Testis (tissue), 3 donors: ENCODE measurements around the gene MLN. TPM values are rescaled to one million over a fixed set of nuclear protein-coding genes. Genes with fewer than 3 reads are reported as not detected.

Source experiments
- DNase-seq: peaks from one replicate; pipeline ENCODE4 v3.0.0-alpha.2; 2019
- H3K27ac ChIP-seq, 2 donors: fragments of 200-600 bp; sonication (generic); one replicate each; pipeline ENCODE4 v1.5.1; 2019
- H3K27me3 ChIP-seq: fragments of 200-600 bp; sonication (generic); one replicate; pipeline ENCODE4 v1.5.1; 2019
- H3K36me3 ChIP-seq: fragments of 200-600 bp; sonication (generic); one replicate; pipeline ENCODE4 v1.5.1; 2017; ENCODE audit warnings: low read depth; ENCODE audit errors: missing control alignments
- H3K4me1 ChIP-seq: fragments of 200-600 bp; sonication (generic); one replicate; pipeline ENCODE4 v1.5.1; 2019
- H3K4me3 ChIP-seq, 2 donors: fragments of 200-600 bp; sonication (generic); one replicate each; pipeline ENCODE4 v1.5.1; 2017 to 2019
- H3K9me3 ChIP-seq: fragments of 200-600 bp; sonication (generic); one replicate; pipeline ENCODE4 v1.5.1; 2017
- CTCF ChIP-seq, 3 experiments: fragments of 450-650 bp in 2 of 3; fragments of 200-600 bp in 1 of 3; sonication (generic) in 1 of 3; IDR thresholded peaks; one replicate each; pipeline ENCODE4 v1.5.1; 2016 to 2019; ENCODE audit warnings: antibody characterized with exemption in 3 of 3, mild to moderate bottlenecking in 2 of 3, moderate library complexity in 1 of 3
- POLR2A ChIP-seq: fragments of 450-650 bp; IDR thresholded peaks from one replicate; pipeline ENCODE4 v1.6.1; 2017; ENCODE audit warnings: antibody characterized with exemption, mild to moderate bottlenecking, moderate library complexity
- WGBS, 2 donors: methylation state at CpG; one replicate each; pipeline ENCODE4 v1.1.5; 2018; 5-methylcytosine and 5-hydroxymethylcytosine counted together
- intact Hi-C: fragments of 100-400 bp; cut with DNase I; formaldehyde crosslinking; loops from one replicate; pipeline ENCODE4 v1.15.1; 2023; ENCODE audit warnings: low total_unique reads
- polyA plus RNA-seq: library from polyadenylated mRNA; stranded (reverse); fragments of 350-450 nt; fragmentation: Illumina TruSeq; extraction: RNeasy Lipid Tissue Mini Kit (QIAGEN cat#74804); gene quantifications from one replicate; pipeline ENCODE4 v1.2.3, GENCODE V29; 2014; ENCODE audit warnings: low read depth, low replicate concordance; ENCODE audit not compliant: insufficient read depth
- total RNA-seq, 2 donors: library from RNA; depleted of rRNA; stranded (reverse); fragments of >200 nt; gene quantifications; one replicate each; pipeline ENCODE4 v1.2.3, GENCODE V29; 2016

MLN gene
- total and polyA plus RNA-seq, 3 donors from 2014 or later = not detected

DNA sequence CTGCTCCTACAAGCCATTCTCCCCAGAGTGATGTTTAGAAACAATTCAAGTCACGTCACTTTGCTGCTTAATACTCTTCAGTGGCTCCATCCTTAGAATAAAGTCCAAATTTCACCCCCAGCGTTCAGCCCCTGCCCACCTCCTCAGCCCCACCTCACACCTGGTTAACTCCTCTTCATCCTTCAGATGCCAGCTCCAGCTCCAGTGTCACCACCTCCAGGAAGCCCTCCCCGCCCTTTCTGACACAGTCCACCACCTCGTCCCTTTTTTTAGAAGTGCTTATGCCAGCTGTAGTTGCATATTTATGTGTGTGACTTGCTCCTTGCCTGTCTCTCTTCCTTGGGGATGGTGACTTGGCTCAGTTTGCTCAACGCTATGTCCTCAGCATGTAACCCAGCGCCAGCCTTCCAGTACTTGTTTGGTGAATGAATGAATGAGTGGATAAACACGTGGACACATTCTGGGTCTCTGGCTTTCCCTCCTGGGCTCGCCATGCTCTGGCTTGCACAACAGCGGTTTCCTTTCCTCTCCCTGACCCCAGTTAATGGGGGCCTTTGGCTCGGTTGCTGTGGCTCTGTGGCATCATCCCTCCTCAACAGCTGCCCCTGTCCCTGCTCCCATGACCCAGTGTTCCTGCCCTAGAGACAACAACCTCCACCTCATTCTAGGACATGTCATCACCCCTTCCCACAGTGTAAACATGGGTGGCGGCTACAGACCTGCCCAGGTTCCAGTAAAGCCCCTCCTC is 53.4 kb downstream of the MLN start:
- no peak for DNase-seq
- WGBS, 2 donors = 56 to 69% methylated on average over 11 of the region's 11 CpGs
- TF ChIP-seq CTCF (IDR thresholded peaks at IDR 0.05) = no peak
- TF ChIP-seq POLR2A = no peak
- no peaks in the 10 kb centered on the region for H3K36me3 ChIP-seq
- no peak overlapping the region for H3K27ac ChIP-seq
- H3K27me3 ChIP-seq = no peaks in the 10 kb centered on the region
- no peak overlapping the region for H3K4me3 ChIP-seq
- peaks cover 6% of the 10 kb centered on the region for H3K4me1 ChIP-seq
- no peaks in the 10 kb centered on the region for H3K9me3 ChIP-seq
- intact Hi-C loops = loop anchor here (10.0 kb wide), 1 partner anchor 404 kb away; no protein-coding TSS in a partner anchor

GRCh38 chr6:33749401-33749800 is 54.4 kb downstream of the MLN start:
- intact Hi-C loops = no loop called here
- Histone ChIP-seq H3K27ac (no peak overlapping the region), H3K4me1 (peaks cover 6% of the 10 kb centered on the region)

DNA sequence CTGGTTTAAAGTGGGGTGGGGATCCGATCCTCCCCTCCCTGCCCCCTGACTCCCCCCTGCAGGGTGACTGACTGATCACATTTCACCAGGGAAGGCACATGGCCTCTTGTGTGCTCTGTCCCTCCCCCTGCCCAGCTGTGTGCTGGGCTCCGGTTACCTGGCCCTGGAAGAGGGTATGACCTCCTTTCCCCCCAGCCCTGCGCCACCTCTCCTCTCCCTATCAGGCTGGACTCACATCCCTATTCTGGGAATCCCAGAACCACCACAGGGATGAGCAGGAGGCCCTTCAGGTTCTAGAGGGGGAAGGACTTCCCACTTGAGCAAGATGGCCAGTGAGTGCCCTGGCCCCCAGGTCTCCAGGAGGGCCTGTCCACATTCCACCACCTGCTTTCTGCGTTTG is 55.0 kb downstream of the MLN start:
- Histone ChIP-seq H3K4me1 (peaks cover 6% of the 10 kb centered on the region), H3K36me3 (no peaks in the 10 kb centered on the region), H3K4me3 (no peak overlapping the region), H3K27me3 (no peaks in the 10 kb centered on the region), H3K27ac (no peak overlapping the region), H3K9me3 (no peaks in the 10 kb centered on the region)
- intact Hi-C loops = no loop called here
- TF ChIP-seq CTCF (IDR thresholded peaks at IDR 0.05) = no peak
- no peak for TF ChIP-seq POLR2A
- DNase-seq = no peak
- 89 to 92% methylated on average over 4 of the region's 4 CpGs for WGBS, 2 donors

More at GRCh38 chr6:33749401-33749800, 54.4 kb downstream of the MLN start:
- H3K36me3 ChIP-seq = no peaks in the 10 kb centered on the region
- H3K27me3 ChIP-seq = no peaks in the 10 kb centered on the region
- no peak overlapping the region for H3K4me3 ChIP-seq
- WGBS, 2 donors = 90 to 92% methylated on average over 6 to 7 of the region's 7 CpGs
- H3K9me3 ChIP-seq = no peaks in the 10 kb centered on the region
- DNase-seq = no peak
- TF ChIP-seq CTCF (IDR thresholded peaks at IDR 0.05) = no peak
- no peak for TF ChIP-seq POLR2A

DNA sequence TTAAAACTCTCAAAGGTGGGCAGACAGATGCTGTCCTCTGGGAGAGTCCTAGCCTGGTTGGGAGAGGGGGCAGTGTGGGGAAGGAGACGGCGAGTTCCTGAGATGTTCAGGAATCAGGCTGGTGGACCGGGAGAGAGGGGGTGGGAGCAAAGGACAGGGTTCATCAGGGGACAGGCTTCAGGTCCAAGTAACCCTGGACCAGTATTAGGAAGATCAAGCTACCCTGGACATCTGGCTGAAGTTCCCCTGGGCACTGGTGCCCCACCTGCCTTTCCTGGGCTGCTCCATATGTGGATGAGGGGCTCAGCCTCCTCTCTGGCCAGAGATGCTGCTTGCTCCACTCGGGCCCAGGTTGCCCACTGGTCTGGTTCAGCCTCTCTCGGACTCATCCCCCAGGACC is 56.0 kb downstream of the MLN start:
- no peaks in the 10 kb centered on the region for H3K9me3 ChIP-seq
- no peak overlapping the region for H3K4me3 ChIP-seq
- no peak for DNase-seq
- no peak for TF ChIP-seq POLR2A
- TF ChIP-seq CTCF (IDR thresholded peaks at IDR 0.05) = no peak
- H3K36me3 ChIP-seq = no peaks in the 10 kb centered on the region
- 77 to 93% methylated on average over 5 of the region's 5 CpGs for WGBS, 2 donors
- no peaks in the 10 kb centered on the region for H3K27me3 ChIP-seq
- intact Hi-C loops = no loop called here
- H3K4me1 ChIP-seq = peaks cover 6% of the 10 kb centered on the region
- H3K27ac ChIP-seq = no peak overlapping the region

DNA sequence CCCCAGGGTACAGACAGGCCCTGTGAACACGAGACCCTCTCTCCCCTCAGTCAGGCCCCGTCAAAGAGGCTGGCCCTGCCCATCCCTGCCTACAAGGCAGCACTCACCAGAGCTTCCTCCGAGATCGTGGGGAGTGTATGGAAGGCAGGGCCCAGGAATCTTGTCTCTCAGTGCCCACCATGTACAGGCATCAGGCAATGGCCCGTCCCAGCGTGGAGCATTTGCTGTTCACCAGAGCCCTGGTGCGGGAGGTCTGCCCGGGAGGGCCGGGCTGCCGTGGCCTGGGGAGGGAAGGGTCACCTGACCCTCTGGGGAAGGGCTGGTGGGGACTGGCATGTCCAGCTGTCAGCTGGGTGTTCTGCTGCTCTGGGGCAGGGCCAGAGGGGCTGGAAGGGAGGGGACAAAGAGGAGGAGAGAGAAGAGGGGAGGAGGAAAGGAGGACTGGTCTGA is 57.1 kb downstream of the MLN start, which contains the start of gene IP6K3:
IP6K3 (minus strand) TSS at position 255 of the 450 bp plus-strand sequence. CDS start 11,429 bp downstream, outside the sequence.
- 78 to 82% methylated on average over 9 to 10 of the region's 10 CpGs for WGBS, 2 donors
- H3K27ac ChIP-seq = no peak within 1 kb of the TSS
- DNase-seq = no peak
- H3K4me1 ChIP-seq = peaks cover 10% of the 10 kb centered on the region
- H3K36me3 ChIP-seq = no peaks in the 10 kb centered on the region
- H3K4me3 ChIP-seq = no peak within 1 kb of the TSS
- intact Hi-C loops = no loop called here
- no peak for TF ChIP-seq CTCF (IDR thresholded peaks at IDR 0.05)
- TF ChIP-seq POLR2A = no peak
- no peaks in the 10 kb centered on the region for H3K9me3 ChIP-seq
- no peaks in the 10 kb centered on the region for H3K27me3 ChIP-seq
